Kasumi-1 (cell line): Measurements from ENCODE around the gene SIAH2.
"Not testable (repeated sequence)": the region's sequence is repeated elsewhere in the genome, so short reads cannot be mapped to it uniquely, and the experiment has no call there.

ENCODE experiments used
- DNase-seq, 2 experiments: peaks; one replicate each; lab custom pipeline; 2025; lab: John Stamatoyannopoulos, UW

The SIAH2 gene

DNA sequence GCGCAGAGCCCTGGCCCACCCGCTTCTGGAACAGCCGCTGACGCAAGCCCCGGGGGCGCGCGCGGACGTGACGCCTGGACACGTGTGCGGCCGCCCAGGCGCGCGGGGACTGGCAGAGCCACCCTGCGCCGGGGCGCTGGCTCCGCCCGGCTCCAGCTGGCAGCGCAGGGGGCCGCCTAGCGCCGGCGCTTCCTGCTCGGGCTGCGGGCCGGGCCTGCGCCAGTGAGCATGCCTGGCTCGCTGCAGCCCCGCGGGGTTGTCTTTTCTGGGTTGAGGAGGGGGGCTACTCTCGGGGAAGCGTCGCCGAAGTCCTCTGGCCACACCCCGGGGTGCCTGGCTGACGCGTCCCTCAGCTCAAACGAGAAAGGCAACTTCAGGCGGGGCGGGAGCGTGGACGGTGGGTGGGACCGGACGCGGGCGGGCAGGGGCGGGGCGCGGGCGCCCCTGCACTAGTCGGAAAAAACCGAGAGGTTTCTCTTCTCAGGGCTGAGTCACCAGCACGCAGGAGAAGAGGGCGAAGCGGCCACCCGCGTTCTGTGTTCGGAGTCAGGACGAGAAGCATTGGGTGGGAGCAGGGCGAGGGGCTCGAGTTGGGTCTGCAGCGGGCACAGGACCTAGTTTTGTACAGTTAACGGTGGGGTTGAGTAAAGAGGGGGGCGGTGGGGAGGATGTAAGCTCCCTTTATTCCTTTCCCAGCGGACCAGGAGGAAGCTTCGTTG, at the start of gene SIAH2:
SIAH2 (minus strand) TSS at position 48 of the 719 bp plus-strand sequence. CDS start 320 bp downstream, outside the sequence.
- DNase-seq: peak; percentile 95 to 96

DNA sequence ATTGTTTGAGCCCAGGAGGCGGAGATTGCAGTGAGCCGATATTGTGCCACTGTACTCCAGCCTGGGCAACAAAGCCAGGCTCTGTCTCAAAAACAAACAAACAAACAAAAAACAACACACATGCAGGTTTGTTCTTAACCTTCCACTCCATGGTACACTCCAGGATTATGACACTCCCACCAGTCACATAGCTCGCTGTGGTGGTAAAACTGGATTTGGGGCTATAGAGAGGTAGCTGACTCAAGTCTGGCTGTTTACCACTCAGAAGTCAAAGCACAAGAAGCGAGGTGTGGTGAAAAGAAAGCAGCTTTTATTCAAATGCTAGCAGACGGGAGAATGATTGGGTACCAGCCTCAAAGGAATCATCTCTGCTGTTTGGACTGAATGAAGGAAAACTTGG, 49.0 kb upstream of the SIAH2 start:
- no peak for DNase-seq

- no peak for DNase-seq
Measured at GRCh38 chr3:150810641-150811040, 47.7 kb upstream of the SIAH2 start.

DNA sequence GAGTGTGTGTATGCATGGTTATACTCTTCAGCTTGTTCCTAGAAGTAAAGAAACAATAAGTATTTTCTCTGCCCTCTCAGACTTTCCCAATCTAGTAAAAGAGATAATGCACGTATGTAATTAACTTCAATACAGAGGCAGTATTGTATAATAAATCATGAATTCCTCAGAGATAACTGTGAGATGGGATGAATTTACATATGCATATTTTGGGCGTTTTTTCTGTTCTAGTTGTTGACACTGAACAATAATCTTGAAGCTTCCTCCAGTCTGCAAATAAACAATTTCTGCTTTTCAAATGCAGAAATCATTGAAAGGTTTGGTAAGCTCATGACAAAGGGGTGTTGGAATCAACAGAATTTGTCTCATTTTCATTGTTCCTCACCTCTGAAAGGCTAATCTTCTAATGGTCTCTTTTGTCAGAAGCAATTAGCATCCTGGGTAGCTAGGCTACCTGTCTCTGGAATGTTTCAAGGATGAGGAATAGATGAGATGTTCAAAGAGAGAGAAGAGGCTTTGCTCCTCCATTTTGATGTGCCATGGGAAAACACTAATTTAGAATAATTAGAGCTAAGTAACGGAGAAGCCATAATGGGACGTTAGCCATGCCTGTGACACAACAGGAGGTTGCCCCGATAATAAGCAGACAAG, 43.3 kb upstream of the SIAH2 start:
- no peak for DNase-seq

DNA sequence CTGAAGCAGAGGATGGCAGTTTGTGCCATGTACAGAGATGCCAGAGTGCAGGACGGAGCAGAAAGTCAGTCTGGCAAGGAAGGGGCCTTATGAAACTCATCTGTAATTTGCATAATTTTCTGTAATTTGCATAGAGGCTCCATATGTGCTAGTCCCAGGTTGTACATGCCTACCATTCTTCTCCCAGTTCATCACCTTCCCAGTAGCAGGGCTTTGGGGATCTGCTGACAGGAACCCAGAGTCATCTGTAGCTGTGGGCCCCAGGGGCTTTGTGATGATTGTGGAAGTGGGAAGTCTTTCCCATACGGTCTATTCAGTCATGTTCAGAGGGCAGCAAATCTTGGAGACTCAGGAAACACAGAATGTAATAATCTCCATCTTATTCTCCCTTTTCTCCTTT, 42.4 kb upstream of the SIAH2 start:
- DNase-seq: no peak

DNA sequence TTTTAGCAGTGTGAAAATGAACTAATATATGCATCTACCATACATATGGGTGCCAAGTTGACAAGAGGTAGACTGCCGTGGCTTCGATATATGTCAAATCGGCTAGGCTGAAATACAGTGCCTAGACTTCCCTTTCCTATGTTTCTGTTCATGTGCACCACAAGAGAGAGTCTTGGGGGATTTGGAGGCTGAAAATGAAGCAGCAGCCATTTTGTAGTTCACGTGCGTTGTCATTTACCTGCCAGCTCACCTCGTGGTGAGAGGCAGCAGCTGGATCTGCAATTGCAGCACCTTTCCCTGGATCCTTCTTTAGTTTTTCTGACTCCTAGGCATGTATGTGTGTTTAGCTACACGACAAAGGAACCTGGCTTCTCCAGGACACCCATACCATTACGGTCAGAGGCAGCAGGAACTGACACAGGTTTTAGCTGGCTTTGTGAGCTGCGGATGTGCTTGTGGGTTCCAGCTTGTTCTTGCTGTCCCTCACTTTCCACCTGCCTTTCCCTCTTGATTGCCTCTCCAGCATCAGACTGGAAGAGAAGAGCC, 40.5 kb upstream of the SIAH2 start:
- DNase-seq: no peak

DNA sequence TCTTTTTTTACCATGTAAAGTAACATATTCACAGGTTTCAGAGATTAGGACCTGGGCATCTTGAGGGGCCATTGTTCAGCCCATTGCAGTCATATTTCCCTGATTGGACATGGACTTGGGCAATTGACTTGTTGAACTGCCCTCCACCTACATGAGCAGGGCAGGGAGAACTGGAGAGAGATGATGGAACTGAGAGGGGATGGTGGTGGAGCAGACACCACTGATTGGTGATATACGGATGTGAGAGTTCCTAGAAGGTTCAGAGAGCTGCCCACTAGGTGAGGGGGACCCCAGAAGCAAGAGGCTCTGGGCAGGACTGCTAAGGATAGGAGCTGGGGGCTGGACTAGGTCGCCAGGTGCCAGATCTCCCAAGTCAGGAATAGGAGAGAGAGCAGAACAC, 37.8 kb upstream of the SIAH2 start:
- no peak for DNase-seq

DNA sequence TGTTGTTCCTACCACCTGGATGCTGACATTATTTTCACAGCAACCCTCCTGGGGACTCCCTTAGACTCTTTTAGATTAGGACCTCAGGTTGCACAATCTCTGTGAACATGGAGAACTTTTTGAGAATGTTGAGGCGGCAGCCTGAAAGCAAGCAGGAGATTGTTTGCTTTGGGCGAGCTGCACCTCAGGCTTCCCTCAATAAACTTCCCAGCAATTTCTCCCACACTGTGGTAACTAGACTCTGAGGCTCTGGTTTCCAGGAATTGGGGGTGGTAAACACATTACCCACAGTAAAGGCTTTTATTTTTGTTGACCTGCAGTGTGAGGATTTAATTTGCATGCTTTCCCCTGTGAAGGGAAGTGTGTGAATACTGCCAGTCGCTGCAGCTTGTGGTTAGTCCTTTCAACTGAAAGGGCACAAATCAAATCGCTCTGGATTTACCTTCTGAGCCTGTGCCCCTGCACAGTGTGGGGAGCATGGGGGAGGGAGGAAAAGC, 35.2 kb upstream of the SIAH2 start:
- DNase-seq: no peak

DNA sequence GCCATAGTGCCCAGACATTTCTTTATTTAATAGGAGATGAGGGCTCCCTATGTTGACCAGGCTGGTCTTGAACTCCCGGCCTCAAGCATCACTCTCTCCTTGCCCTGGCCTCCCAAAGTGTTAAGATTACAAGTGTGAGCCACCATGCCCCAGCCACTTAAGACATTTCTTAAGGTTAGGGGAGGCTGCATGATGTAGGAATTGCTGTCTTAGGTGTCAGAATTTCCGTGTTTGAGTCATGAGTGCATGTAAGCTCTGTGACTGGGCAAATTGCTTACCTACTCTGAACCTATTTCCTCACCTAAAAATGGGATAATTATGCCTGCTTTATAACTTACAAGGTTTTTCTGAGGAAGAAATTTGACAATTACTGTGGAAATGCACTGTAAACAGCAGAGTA, 34.2 kb upstream of the SIAH2 start:
- no peak for DNase-seq

- DNase-seq: not testable (repeated sequence)
Measured at GRCh38 chr3:150796527-150796926, 33.6 kb upstream of the SIAH2 start.

DNA sequence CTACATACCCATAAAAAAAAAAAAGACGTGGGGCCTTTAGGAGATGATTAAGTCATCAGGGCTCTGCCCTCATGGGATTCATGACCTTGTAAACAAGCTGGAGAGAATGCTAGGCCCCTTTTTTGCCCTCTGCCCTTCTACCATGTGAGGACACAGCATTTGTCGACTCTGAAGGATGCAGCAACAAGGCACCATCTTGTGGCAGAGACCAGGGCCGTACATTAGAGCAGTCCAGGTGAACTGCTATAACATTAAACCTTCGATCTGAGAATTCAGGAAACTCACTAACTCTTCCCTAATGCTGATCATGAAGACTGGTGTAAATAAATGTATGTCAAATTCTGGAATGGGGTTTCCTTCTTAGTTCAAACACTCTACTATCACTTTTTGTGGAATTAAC, 30.7 kb upstream of the SIAH2 start:
- no peak for DNase-seq

- DNase-seq: no peak
Measured at GRCh38 chr3:150790629-150791028, 27.7 kb upstream of the SIAH2 start.

DNA sequence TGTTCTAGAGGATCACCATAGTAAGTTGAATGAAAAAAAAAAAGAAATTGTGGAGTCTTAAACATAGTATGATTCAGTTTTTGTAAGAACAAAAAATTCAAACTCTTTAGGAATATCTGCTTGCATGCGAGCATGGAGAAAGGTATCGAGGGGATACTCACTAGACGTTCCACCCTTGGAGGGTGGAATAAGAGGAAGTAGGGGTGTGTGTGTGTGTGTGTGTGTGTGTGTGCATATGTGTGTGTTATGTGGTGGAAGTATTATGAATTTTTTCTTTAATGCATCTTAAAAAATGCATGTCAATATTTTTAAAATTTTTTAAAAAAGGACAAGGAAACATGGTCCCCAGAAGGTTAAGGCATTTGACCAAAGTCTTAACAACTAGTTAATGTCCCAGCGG, 26.5 kb upstream of the SIAH2 start:
- DNase-seq: peak; percentile 10 to 17

GRCh38 chr3:150787741-150788370, 24.9 kb upstream of the SIAH2 start:
- DNase-seq: peak; percentile 59 to 73

- no peak for DNase-seq
Measured at GRCh38 chr3:150786791-150787190, 23.8 kb upstream of the SIAH2 start.

GRCh38 chr3:150784747-150785125, 21.8 kb upstream of the SIAH2 start:
- DNase-seq: no peak

GRCh38 chr3:150783920-150784746, 21.2 kb upstream of the SIAH2 start:
- no peak for DNase-seq

DNA sequence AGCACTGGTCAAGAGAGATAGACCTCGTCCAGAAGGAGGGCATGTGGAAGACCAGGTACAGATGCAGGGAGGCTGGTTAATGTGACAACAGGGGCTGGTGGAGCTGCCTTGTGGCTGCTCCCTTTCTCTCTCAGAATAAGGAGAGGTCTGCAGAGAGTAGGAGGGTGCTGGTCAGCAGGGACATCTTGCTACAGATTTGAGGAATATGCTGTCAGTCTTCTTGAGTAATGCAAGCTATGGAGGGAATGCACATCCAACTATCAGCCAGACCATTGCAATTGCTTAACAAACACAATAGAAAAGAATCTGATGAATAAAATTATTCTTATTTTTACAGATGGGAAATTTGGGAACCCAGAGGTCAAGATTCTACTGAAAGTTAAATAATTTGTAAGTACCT, 20.3 kb upstream of the SIAH2 start:
- DNase-seq: no peak

DNA sequence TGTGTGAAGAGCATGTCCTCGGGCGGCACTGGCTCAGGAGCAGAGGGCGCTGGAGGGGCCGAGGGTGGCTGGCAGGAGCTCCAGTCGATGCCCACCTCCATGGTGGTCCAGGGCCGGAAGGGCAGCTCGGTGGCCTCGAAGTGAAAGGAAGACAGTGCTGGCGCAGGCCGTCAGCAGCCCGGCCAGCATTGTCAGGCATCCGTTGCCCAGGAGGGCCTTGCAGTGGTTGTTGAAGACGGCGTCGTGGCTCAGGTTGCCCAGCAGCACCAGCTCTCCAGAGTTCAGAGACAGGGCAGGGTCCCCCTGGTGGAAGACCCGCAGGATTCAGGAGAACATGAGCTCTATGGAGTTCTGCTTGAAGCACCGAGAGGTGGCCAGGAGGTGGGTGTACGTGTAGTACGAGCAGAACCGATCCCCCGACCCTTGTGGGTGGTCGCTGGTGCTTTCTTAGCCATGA, 16.5 kb upstream of the SIAH2 start:
- no peak for DNase-seq

GRCh38 chr3:150778793-150779401, 15.9 kb upstream of the SIAH2 start:
- no peak for DNase-seq

GRCh38 chr3:150775001-150775599, 12.1 kb upstream of the SIAH2 start:
- DNase-seq: no peak
